ENCODE results near the gene CSMD2.

CSMD2 gene

DNA sequence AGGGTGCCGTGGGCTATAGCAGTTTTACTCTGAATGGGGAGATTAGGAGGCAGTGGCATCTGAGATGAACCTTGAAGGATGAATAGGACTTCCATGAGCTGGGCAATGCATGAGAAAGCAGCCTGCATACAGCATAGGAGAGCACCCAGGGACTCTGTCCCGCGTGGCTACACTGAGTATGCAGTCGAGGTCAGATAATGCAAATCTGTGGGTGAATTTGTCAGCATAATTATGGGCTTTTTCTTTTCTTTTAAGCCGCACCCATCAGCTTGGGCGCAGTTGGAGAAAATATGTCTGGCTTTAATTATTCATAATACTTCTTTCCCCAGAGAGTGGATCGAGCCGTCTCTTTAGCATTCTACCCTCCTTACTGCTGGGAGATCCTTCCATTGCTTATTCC is 504.1 kb downstream of the CSMD2 start:
- DNase-seq (ENCODE audit: extremely low spot score), result no peak
- CTCF ChIA-PET, result no interaction called here
- POLR2A ChIA-PET, result no interaction called here
- no peak for TF ChIP-seq CTBP1 (IDR thresholded peaks at IDR 0.05; ENCODE audit: borderline replicate concordance)
- TF ChIP-seq FOXA1 (IDR thresholded peaks at IDR 0.05), result no peak
- no peak for TF ChIP-seq SP1 (IDR thresholded peaks at IDR 0.05)
- no peak for TF ChIP-seq LEF1 (IDR thresholded peaks at IDR 0.05; ENCODE audit: borderline replicate concordance)
- TF ChIP-seq SUZ12 (IDR thresholded peaks at IDR 0.05), result no peak
- TF ChIP-seq ELF4 (IDR thresholded peaks at IDR 0.05), result no peak
- TF ChIP-seq ARNT (IDR thresholded peaks at IDR 0.05), result no peak
- TF ChIP-seq L3MBTL2 (conservative IDR thresholded peaks at IDR 0.05), result no peak
- TF ChIP-seq HDGF (IDR thresholded peaks at IDR 0.05; ENCODE audit: borderline replicate concordance), result no peak
- no peak for TF ChIP-seq NFRKB (IDR thresholded peaks at IDR 0.05)

- CTCF ChIA-PET, result no interaction called here
- POLR2A ChIA-PET, result no interaction called here
- DNase-seq (ENCODE audit: extremely low spot score), result no peak
- TF ChIP-seq SUZ12 (IDR thresholded peaks at IDR 0.05) (no peak), ELF4 (IDR thresholded peaks at IDR 0.05) (no peak), FOXA1 (IDR thresholded peaks at IDR 0.05) (no peak), ZNF384 (IDR thresholded peaks at IDR 0.05) (no peak), BHLHE40 (IDR thresholded peaks at IDR 0.05; ENCODE audit: borderline replicate concordance) (no peak), L3MBTL2 (conservative IDR thresholded peaks at IDR 0.05) (no peak), TARDBP (IDR thresholded peaks at IDR 0.05) (no peak), SP1 (IDR thresholded peaks at IDR 0.05) (no peak), NFRKB (IDR thresholded peaks at IDR 0.05) (no peak), ARNT (IDR thresholded peaks at IDR 0.05) (no peak), LEF1 (IDR thresholded peaks at IDR 0.05; ENCODE audit: borderline replicate concordance) (no peak)
Measured at GRCh38 chr1:33660244-33660643, 504.8 kb downstream of the CSMD2 start.

DNA sequence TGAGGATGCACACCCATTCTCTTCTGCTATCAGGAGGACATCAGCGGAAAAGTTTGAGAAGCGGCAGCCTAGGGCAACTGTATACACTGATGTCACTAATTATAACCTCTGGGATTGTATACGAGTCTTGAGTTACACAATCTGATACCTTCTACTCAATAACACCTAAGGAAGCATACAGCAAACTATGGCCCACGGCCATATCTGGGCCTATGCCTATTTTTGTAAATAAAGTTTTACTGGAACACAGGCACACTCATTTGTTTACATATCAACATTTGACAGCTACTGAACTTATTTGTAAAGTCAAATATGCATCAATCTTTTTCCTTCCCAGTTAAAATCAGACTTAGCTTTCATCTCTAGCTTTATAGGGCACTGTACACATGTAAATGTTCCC is 505.4 kb downstream of the CSMD2 start:
- TF ChIP-seq BHLHE40 (IDR thresholded peaks at IDR 0.05; ENCODE audit: borderline replicate concordance) (no peak), HDGF (IDR thresholded peaks at IDR 0.05; ENCODE audit: borderline replicate concordance) (no peak), ELF4 (IDR thresholded peaks at IDR 0.05) (no peak), SP1 (IDR thresholded peaks at IDR 0.05) (no peak), FOXK2 (IDR thresholded peaks at IDR 0.05) (no peak)
- ChIA-PET POLR2A (no interaction called here), CTCF (interaction anchor here (0.5 kb wide), 1 partner anchor 45 kb away, joined by 3 read pairs; no protein-coding TSS in a partner anchor)
- no peak for DNase-seq (ENCODE audit: extremely low spot score)

DNA sequence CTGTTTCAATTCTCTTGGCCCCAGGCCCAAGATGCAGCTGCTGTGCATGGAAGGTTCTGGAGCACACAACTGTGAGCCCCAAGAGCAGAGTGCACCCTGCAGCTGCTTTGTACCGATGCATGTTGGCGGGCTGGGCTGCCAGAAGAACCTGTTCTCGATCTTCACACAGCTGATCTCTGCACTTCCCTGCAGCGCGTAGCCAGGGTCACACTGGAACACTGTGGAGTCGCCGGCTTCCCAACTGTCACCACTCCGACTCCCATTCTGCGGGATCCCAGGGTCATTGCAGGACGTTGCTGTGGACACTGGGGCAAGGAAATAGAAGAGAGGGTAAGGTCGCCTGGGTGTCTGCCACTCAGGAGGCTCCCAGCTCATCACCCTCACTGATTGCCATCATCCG is 507.2 kb downstream of the CSMD2 start:
- POLR2A ChIA-PET, result no interaction called here
- CTCF ChIA-PET, result no interaction called here
- TF ChIP-seq ELF4 (IDR thresholded peaks at IDR 0.05), result no peak
- no peak for TF ChIP-seq FOXA1 (IDR thresholded peaks at IDR 0.05)
- TF ChIP-seq HDGF (IDR thresholded peaks at IDR 0.05; ENCODE audit: borderline replicate concordance), result no peak
- no peak for TF ChIP-seq NFRKB (IDR thresholded peaks at IDR 0.05)
- no peak for TF ChIP-seq CTBP1 (IDR thresholded peaks at IDR 0.05; ENCODE audit: borderline replicate concordance)
- no peak for TF ChIP-seq SP1 (IDR thresholded peaks at IDR 0.05)
- TF ChIP-seq FOXK2 (IDR thresholded peaks at IDR 0.05), result no peak
- DNase-seq (ENCODE audit: extremely low spot score), result no peak

GRCh38 chr1:33656467-33657005 is 508.5 kb downstream of the CSMD2 start:
- TF ChIP-seq FOXM1 (IDR thresholded peaks at IDR 0.05; ENCODE audit: borderline replicate concordance) (no peak), PKNOX1 (IDR thresholded peaks at IDR 0.05) (no peak), FOXA1 (IDR thresholded peaks at IDR 0.05) (no peak), TARDBP (IDR thresholded peaks at IDR 0.05) (no peak), NFRKB (IDR thresholded peaks at IDR 0.05) (no peak), ELF4 (IDR thresholded peaks at IDR 0.05) (no peak), LEF1 (IDR thresholded peaks at IDR 0.05; ENCODE audit: borderline replicate concordance) (no peak), SUZ12 (IDR thresholded peaks at IDR 0.05) (no peak), ZNF384 (IDR thresholded peaks at IDR 0.05) (no peak), HDGF (IDR thresholded peaks at IDR 0.05; ENCODE audit: borderline replicate concordance) (no peak), L3MBTL2 (conservative IDR thresholded peaks at IDR 0.05) (no peak)
- no peak for DNase-seq (ENCODE audit: extremely low spot score)
- POLR2A ChIA-PET, result no interaction called here
- CTCF ChIA-PET, result interaction anchor here (0.6 kb wide), 1 partner anchor 30 kb away, joined by 3 read pairs; no protein-coding TSS in a partner anchor

DNA sequence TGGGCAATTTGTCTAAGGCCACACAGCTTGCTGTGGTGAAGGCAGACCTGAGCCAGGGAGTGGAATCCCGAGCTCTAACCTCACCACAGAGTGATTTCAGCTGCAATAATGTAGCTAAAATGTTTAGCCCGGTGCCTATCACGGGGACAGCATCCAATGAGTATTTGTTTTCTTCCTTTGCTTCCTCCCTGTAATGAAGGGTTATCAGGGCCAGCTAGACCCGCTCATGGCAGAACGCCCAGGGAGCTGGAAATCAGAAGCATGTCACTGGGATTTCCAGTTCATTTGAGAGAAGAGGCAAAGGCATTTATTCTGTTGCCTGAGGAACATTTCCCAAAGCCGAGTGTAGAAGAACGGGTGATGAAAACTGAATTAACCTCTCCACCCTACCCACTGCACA is 509.5 kb downstream of the CSMD2 start:
- ChIA-PET POLR2A (no interaction called here), CTCF (no interaction called here)
- no peak for TF ChIP-seq HDGF (IDR thresholded peaks at IDR 0.05; ENCODE audit: borderline replicate concordance)
- no peak for TF ChIP-seq FOXA1 (IDR thresholded peaks at IDR 0.05)
- TF ChIP-seq ZNF384 (IDR thresholded peaks at IDR 0.05), result no peak
- TF ChIP-seq L3MBTL2 (conservative IDR thresholded peaks at IDR 0.05), result no peak
- TF ChIP-seq ELF4 (IDR thresholded peaks at IDR 0.05), result no peak
- no peak for TF ChIP-seq NFRKB (IDR thresholded peaks at IDR 0.05)
- TF ChIP-seq CTBP1 (IDR thresholded peaks at IDR 0.05; ENCODE audit: borderline replicate concordance), result no peak
- TF ChIP-seq ARNT (IDR thresholded peaks at IDR 0.05), result no peak
- TF ChIP-seq LEF1 (IDR thresholded peaks at IDR 0.05; ENCODE audit: borderline replicate concordance), result no peak
- no peak for TF ChIP-seq SP1 (IDR thresholded peaks at IDR 0.05)
- TF ChIP-seq SUZ12 (IDR thresholded peaks at IDR 0.05), result no peak
- no peak for TF ChIP-seq PKNOX1 (IDR thresholded peaks at IDR 0.05)
- no peak for DNase-seq (ENCODE audit: extremely low spot score)

GRCh38 chr1:33654267-33654834 is 510.7 kb downstream of the CSMD2 start:
- TF ChIP-seq LEF1 (IDR thresholded peaks at IDR 0.05; ENCODE audit: borderline replicate concordance), result no peak
- TF ChIP-seq PKNOX1 (IDR thresholded peaks at IDR 0.05), result no peak
- no peak for TF ChIP-seq NFRKB (IDR thresholded peaks at IDR 0.05)
- TF ChIP-seq BHLHE40 (IDR thresholded peaks at IDR 0.05; ENCODE audit: borderline replicate concordance), result no peak
- TF ChIP-seq TARDBP (IDR thresholded peaks at IDR 0.05), result no peak
- no peak for TF ChIP-seq ZNF384 (IDR thresholded peaks at IDR 0.05)
- POLR2A ChIA-PET, result no interaction called here
- DNase-seq (ENCODE audit: extremely low spot score), result peak; percentile 64
- CTCF ChIA-PET, result no interaction called here

All from HEK293T (cell line).